DMS79 (cell line): ENCODE data around the gene RSRC1.
"Not testable (repeated sequence)": the region's sequence is repeated elsewhere in the genome, so short reads cannot be mapped to it uniquely, and the experiment has no call there.

Source experiments
- DNase-seq: peaks from one replicate; lab custom pipeline; 2025; lab: John Stamatoyannopoulos, UW

RSRC1 gene

DNA sequence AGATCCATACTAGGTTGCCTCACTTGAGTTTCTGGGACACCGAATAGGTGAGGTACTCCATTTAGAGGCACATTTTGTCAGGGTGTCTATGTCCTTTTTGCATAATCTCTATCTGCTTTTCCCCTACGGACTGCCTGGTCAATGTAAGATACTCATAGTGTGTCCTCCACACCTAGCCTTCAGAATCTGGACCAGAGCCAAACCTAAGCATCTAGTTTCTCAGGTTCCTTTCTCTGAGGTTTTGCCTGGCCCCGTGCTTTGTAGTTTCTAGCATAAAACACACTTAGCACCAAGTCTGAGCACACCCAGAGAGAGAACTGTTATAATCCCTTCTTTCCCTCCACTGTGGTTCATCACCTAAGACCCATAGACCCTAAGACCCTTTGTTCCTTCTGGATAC lies 355.2 kb downstream of the RSRC1 start:
- DNase-seq: no peak

DNA sequence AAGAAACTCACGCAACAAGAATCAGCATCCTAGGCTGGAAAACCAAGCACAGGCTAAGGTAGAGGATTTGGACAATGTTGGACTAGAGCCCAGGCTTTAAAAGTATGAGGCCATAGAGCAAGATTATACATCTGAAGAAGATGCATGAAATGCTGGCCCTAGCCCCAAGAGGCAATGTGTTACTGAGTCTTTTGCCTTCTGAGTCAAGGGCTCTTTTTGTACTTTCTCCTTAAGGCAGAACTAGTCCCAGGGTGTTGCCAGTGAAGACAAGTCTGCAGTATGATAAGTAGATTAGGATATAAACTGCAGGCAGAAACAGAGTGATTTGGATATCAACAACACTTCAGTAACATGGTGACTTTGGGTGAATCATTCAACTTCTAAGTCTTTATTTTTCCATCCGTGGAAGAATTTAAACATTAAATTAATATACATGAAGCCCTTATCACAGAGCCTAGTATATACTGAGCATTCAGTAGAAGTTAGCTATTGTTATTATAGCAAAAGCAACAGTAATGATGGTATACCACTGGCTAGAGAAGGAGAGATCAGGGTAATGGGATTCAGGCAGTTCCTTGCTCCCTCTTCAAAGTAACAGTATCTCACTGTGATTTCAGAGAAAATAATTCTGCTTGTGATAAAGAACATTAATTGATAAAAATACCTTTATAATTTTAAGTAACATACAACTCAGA lies 361.2 kb downstream of the RSRC1 start:
- DNase-seq: no peak

DNA sequence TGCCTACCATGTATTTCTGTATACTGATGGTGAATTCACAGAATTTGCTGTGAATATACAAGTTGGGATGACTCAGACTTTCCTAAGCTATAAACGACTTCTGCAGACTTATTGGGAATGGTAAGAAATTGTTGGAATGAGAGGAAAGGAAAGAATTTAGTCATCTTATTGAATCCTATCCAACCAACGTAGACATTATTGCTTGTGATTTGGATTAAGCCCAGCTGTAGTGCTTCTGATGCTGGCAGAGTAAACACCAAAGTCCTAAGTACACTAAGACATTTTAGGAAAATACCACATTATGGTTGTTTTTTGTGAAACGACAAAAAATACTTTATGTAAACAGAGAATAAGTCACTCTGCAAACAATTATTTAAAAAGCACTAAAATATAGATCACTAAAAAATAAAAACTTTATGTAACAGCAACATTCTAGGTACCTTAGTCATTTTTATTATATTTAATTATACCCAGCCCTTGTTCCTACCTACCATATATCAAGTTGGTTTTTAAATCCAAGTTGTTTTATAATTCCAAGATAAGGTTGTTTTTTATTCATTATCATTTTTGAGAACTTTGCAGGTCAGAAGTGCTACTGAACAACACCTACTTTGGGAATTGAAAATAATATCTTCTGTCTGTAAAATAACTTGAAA lies 361.9 kb downstream of the RSRC1 start:
- no peak for DNase-seq

DNA sequence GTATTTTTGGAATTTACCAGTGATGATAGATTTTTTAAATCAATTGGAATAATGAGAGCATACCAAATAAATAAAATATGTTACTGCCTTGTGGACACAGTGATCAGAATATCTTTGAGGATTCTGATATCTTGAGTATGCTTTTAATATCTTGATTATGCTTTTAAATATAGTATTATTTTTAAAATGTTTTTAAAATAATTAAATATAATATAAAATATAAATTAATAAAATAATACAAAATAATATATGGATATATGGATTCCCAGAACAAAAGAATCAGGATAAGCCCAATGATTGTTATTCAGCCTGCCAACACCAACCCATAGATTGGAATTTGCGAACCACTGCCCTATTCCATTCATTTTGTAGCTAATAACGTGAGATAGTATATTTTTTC lies 369.2 kb downstream of the RSRC1 start:
- no peak for DNase-seq

DNA sequence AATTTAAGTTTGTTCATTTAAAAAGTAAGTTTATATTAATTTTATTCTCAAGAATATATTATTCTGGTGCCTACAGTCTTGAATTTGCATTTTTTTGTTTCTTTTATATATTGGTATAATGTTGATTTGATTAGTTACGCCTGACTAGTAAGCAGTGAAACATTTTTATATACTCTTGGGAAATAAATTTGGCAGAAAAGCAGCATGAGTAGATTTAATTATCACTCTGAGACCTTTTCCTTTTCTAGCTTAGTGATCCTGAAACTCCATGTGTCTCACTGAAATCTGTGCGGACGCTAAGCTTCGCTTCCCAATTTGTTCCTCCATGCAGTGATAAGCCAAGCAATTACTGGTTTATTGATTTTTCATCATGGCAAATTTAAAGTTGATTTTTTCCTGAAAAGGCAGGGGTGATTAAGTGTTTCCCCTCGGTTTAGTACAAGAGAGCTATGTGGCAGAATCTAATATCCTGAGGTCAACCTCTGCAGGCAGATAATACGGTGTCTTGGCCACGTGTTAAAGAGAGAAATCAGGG lies 373.9 kb downstream of the RSRC1 start:
- DNase-seq: no peak

DNA sequence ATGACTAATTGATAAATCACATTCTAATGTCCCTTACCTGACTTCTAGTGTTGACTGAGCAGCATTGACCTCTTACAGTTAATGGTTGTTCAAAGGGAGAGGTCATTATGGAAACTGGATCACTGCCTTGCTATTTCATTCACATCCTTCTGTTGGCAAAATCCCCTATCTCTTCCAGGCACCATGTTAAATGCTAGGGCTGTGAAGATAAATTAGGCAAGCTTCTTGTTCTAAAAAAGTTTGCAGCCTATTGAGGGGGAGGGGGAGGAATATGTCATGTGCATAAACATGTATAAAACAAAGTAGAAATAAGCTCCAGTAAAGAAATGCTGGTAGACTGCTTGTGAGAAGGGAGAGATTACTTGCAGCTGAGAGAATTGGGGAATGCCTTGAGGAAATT lies 376.3 kb downstream of the RSRC1 start:
- no peak for DNase-seq

DNA sequence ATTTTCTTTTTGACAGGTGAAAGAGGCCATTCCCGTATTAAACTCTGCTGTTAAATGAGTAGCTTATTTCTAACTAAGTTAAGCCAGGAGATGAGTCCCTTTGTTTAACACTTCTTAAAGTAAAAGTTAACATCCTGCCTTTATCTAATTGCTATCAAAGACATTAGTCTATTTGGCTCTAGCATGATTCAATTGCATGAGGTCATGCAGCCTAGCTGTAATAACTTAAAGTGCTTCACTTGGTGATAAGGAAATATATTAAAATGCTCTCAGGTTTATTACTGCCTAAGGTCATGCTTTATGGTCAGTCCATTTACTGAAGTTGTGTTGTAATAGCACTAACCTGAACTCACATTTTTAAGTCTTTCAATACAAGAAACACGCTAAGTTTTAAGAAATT lies 378.8 kb downstream of the RSRC1 start:
- no peak for DNase-seq

DNA sequence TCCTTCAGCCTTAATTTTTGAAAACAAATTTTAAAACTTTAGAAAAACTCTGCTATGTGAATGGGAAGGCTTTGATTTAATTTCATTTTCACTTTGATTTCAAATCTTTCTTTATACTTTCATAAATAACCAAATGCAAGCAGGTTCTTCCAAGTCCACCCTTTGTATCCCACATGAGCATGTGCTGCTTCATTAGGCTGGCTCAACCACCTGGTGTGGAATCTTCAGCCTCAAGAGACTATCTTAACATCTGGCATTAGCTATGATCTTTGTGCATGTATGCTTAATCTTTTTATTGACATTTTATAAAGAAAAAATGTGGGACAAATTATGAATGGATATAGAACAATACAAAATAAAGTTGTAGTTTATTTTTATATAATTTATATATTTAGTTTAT lies 379.3 kb downstream of the RSRC1 start:
- no peak for DNase-seq

DNA sequence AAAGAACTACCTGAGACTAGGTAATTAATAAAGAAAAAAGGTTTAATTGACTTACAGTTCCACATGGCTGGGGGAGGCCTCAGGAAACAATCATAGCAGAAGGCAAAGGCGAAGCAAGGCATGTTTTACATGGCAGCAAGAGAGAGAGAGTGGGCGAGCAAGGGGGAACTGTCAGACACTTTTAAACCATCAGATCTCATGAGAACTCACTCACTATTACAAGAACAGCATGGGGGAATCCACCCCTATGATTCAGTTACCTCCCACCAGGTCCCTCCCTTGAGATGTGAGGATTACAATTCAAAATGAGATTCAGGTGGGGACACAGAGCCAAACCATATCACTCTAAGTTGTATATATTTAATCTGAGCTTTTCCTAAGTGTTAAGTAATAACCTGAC lies 382.1 kb downstream of the RSRC1 start:
- no peak for DNase-seq

DNA sequence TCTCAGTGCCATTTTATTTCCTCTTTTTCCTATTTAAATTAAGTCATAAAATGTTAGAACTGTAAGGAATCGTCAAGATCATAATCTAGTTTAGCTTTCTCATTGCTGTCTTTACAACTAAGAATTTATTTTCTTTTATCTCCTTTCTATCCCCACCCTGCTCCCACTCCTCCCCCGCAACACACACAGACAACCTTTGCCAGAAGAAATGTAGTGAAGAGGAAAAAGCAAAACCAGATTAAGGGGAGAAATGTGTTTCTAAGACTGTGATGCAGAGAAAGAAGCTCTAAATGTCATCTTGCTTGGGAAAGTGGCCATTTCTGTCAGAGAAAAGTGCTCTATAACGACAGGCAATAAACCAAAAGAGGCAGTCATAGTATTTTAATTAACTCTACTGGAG lies 382.8 kb downstream of the RSRC1 start:
- DNase-seq: no peak

DNA sequence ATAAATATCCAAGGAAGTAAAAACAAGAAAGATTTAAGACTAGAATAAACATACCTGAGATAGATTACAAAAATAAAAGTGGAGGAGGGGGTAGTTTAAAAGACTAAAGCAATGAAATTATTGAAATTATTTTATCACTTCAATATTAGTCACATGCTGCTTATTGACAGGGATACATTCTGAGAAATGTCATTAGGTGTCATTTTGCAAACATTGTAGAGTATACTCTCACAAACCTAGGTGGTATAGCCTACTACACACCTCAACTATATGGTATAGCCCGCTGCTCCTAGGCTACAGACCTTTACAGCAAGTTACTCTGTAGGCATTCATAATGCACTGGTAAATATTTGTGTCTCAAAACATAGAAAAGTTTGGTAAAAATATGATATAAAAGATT lies 384.0 kb downstream of the RSRC1 start:
- DNase-seq: no peak

DNA sequence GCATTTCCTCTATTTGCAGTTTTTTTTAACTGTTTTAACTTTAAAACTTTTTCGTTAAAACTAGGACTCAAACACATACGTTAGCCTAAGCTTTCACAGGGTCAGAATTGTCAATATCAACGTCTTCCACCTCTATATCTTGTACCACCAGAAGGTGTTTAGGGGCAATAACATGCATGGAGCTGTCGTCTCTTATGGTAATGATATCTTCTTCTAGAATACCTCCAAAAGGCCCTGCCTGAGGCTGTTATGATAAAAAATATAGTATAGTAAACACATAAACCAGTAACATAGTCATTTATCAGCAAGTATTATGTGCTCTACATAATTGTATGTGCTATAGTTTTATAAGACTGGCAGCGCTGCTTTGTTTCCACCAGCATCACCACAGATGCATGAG lies 384.8 kb downstream of the RSRC1 start:
- DNase-seq: no peak

DNA sequence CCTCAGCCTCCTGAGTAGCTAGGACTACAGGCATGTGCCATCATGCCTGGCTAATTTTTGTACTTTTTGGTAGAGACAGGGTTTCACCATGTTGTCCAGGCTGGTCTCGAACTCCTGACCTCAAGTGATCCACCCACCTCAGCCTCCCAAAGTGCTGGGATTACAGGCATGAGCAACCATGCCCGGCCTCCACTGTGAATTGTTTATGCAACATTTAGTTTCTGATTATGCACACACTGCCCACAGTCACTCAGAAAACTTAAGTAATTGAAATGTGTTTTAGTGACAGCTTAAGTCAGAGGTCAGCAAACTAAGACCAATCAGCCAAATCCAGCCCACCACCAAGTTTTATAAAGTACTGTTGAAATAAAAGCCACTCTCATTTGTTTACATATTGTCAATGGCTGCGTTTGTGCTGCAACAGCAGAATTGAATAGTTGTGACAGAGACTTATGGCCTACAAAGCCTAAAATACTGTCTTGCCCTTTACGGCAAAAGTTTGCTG lies 385.6 kb downstream of the RSRC1 start:
- not testable (repeated sequence) for DNase-seq

DNA sequence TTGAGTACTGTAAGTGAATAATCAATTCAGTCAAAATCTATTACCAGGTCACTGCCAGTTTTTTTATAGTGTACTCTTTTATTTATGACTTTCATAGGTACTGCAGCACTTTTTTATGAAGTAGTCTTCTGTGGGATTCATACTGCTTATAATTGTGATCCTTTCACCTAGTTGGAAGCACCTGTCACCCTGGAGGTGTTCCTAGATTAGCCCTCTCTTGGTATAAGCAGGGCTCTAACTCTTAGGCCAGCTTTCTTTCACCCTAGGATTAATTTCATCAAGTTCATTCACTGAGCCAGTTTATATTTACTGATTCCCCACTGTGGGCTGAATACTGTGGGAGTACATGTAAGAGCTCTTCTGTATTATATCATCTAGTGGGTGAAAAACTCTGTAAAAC lies 395.2 kb downstream of the RSRC1 start:
- no peak for DNase-seq

DNA sequence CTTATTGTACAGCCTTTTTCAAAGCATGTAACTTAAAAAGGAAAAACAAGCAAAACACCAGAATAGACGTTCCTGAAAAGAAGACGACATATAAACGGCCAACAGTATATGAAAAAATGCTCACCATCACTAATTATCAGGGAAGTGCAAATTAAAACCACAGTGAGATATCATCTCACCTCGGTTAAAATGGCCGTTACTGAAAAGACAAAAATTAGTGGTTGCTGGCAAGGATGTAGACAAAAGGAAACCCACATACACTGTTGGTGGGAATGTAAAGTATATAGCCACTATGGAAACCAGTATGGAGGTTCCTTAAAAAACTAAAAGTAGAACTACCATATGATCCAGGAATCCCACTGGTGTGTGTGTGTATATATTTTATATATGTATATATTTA lies 396.6 kb downstream of the RSRC1 start:
- no peak for DNase-seq

DNA sequence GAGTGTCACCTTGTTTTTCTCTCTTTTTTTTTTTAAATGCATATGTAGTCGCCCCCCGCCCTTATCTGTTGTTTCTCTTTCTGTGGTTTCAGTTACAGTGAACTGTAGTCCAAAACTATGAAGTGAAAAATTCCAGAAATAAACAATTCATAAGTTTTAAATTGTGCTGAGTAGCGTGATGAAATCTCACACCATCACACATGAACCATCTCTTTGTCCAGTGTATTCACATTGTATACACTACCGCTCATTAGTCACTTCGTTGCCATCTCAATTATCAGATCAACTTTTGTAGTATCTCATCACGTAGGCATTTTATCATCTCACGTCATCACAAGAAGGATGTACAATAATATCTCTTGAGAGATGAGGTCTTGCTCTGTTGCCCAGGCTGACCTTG lies 398.6 kb downstream of the RSRC1 start:
- DNase-seq: no peak

DNA sequence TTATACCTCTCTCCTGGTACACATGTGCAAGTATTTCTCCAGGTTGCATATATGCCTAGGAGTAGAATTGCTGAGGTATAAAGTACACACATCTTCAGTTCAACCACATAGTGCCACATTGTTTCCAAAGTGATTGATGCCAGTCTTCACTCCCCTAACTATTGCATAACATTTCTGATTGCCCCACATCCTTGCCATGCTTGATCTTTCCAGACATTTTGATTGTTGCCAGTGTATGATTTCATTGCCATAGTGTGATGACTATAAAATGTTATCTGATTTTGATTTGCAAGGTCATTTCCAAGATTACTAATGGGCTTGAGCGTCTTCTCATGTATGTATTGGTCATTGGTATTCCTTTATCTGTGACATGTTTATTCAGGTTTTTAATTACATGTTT lies 400.0 kb downstream of the RSRC1 start:
- DNase-seq: no peak

DNA sequence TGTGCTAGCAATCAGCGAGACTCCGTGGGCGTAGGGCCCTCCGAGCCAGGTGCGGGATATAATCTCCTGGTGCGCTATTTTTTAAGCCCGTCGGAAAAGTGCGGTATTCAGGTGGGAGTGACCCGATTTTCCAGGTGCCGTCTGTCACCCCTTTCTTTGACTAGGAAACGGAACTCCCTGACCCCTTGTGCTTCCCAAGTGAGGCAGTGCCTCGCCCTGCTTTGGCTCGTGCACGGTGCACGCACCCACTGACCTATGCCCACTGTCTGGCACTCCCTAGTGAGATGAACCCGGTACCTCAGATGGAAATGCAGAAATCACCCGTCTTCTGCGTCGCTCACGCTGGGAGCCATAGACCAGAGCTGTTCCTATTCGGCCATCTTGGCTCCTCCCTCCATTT lies 406.8 kb downstream of the RSRC1 start:
- not testable (repeated sequence) for DNase-seq

DNA sequence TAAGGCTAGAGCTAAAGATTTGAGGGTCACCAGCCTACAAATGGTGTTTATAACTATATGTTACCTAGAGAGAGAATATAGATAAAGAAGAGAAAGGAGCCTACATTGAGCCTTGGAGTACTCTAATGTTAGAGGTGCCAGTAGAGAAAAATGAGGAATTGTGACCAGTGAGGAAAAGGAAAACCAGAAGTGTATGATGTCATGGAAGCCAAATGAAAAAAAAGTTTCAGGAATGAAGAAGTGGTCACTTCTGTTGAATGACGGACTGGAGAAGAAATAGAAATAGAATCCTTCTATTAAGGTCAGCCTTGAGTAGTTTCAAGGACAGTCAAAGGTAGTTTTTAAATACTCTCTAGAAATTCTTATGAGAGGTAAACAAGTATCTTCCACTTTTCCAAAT lies 409.9 kb downstream of the RSRC1 start:
- no peak for DNase-seq

DNA sequence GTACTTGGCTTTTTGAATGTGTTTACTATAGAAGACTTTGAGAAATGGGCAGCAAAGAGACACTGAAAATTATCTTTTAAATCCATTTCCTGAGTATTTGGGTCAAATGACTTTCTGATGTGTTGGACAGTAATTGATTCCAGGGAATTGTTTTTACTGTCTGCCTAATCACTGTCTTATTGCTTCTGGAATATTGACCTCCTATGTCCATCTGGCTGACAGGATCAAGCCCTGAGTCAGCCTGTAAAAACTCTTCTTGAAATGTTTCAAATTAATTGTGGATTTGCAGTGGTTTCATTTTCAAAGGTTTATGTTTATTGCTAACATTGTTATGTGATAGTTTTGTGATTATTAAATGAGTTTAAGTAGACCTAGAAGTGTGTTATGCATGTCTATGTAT lies 410.5 kb downstream of the RSRC1 start:
- no peak for DNase-seq

DNA sequence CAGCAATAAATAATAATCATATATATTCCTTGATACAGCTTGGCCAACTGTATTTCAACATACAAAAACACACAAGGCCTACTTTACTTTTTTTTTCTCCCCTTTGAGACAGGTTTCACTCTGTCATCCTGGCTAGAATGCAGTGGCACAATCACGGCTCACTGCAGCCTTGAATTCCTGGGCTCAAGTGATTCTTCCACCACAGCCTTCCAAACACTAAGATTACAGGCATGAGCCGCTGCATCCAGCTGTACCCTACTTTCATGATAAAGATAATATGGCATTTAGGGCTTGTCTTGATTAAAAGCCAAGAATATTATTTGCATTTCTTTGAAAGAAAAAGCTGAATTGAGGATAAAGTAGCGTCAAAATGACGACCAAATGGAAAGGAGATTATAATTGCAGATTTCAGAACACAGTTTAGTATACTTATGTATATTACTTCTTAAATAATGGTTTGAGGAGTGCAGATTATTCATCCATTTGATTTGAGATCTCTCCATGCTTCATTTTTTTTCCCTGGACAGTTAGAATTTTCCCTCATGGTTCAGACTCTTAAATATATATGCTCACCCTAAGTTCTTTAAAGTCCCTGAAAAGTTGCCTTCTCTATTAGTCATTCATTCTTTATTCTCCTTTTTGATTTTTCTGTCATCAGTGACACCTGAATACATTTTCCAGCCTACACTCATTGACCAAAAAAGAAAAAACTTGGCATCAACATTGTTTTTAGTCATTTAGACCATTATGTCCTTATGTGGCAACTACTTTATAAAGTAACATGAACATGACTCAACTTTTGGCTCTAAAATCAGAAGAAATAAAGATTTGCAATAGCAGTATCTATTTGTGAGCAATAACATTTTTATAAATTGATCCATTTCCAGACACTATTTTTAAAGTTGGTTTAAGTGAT lies 412.6 kb downstream of the RSRC1 start:
- DNase-seq: no peak

DNA sequence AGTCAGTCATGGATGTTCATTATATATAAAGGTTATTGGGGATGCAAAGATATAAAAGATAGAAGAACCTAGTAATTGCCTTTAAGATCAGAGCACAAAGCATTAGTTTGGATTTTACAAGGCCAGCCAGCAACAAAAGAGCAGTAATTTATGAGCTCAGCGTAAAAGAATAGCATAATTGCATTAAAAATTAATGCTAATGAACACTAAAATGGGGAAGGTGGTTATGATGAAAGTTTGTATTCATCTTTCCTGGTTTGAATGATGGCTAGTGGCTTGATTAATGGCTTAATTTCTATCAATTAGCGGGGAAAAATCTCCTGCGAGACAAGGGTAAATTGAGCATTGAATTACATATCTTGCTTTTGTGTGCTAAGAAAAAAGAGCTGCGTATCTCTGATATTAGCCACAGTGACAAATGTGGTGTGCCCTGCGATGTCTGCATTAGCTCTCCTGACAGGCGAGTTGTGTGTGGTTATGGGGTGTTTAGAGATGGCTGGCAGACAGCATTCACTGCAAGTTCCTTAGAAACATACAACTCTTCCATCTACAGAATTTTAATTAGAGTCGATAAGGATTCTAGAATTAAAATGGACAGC lies 418.3 kb downstream of the RSRC1 start:
- DNase-seq: no peak
